IPS DF 4.7 (cell line): ENCODE results near the gene MCF2L2.
"Not testable (repeated sequence)": the region's sequence is repeated elsewhere in the genome, so short reads cannot be mapped to it uniquely, and the experiment has no call there.

Experiments used
- DNase-seq: peaks from one replicate; pipeline ENCODE4 v3.0.0-alpha.2; 2013; ENCODE audit warnings: low spot score; ENCODE audit errors: extremely low read depth

The MCF2L2 gene

DNA sequence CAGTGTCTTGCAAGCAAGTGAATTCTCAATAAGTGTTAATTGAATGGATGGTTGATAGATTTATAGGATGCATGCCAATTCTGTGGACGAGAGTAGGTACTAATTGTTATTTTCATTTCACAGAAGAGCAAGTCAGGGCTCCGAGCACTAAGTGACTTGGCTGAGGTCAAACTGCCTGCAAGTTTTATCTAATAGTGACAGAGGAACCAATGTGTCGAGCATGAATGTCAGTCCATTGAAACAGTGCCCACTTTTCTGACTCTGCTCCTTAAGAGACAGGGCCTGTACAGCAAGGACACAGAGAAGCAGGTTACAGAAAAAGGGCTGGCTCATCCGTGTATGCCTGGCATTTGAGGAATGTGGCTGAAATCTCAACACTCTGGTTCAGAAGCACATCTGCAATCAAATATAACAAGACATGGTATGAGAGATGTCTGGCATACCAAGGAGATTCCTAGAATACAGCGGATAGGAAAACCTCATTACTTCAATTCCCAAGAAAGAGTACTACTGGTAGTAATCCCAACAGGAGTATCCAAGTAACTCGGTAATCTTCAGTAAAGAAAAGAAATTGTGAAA is 181.3 kb downstream of the MCF2L2 start:
- no peak for DNase-seq

DNA sequence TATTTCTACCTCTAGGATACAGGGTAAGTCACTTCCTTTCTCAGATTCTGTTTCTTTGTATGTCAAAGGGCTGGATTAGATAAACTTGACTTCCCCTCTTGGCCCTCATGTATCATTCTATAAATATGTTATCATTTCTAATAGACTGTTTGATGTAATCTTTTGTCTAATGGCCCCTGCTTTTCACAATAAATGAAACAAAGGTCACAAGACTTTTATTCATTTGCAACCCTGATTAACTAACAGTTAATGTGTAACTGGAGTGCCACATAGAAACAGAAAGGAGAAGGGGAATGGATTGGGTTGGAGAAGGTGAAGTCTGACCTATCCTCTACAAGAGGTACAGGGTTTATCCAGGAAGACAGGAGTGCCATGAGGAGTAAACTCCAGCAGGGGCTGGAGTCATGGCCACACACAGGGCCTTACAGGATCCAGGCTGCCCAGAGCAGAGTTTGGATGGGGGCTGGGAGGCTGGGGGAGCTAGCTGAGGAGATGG is 183.4 kb downstream of the MCF2L2 start:
- no peak for DNase-seq

DNA sequence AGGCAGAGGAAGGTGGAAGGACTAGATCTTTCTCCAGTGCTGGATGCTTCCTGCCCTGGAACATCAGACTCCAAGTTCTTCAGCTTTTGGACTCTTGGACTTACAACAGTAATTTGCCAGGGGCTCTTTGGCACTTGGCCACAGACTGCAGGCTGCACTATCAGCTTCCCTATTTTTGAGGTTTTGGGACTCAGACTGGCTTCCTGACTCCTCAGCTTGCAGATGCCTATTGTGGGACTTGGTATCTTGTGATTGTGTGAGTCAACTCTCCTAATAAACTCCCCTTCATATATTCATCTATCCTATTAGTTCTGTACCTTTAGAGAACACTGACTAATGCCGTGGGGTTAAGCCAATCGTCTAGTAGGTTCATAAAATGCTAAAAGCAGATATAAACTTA is 184.2 kb downstream of the MCF2L2 start:
- no peak for DNase-seq

DNA sequence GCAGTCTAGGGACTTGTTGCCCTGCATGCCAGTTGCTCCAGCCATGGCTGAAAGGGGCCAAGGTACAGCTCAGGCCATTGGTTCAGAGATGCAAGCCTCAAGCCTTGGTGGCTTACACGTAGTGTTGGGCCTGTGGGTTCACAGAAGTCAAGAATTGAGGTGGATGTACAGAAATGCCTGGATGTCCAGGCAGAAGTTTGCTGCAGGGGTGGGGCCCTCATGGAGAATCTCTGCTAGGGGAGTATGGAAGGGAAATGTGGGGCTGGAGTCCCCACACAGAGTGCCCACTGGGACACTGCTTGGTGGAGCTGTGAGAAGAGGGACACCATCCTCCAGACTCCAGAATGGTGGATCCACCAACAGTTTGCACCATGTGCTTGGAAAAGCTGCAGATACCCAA is 186.0 kb downstream of the MCF2L2 start:
- no peak for DNase-seq

DNA sequence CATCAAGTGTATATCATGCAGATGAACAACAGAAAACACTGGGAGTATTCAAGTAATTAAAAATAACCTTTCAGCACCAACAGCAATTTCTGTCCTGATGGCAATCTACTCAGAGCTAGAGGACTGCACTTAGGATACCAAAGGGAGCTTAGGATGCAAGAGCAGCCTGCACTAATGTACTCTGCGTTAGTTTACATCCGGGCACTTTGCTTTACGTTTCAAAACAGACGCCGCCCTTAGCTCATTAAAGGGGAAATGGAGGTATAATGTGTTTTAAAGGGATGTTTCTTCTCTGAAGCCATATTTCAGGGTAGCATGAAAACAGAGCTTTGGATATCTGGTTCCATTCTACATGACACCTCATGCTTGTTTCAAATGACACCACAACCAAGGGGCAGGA is 189.4 kb downstream of the MCF2L2 start:
- no peak for DNase-seq

DNA sequence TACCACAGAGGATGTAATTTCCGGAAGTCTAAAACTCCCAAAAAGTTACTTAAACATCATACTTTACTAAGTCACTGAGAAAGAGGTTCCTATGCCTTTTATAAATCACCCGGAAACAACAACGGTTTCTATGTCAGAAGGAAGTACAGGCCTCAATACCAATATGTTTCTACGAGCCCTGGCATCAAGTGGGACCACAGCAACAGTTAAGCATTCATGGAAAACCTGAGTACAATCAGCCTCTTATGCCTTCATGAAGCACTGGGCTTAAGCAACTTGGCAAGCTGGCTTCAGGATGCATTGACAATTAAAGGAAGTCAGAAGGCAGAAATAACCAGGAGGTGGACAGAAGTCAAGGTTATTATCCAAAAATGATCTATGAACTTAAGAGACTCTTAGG is 194.5 kb downstream of the MCF2L2 start:
- no peak for DNase-seq

DNA sequence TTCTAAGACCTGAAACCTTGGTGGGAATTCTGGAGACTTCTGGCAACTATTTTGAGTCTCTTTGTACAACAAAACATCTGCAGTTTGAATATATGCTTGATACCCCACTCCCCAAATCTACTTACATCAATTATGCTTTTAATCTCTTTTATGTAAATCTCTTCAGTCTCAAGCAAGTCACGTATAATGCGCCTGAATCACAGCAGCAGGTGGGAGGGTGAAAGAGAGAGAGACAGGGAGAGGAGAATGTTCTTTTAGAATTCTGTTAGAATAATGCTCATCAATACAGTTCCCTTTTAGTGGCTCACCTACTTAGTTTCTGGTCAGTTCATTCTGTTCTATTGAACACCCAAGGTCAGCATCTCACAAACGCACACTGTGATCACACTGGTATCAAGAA is 197.6 kb downstream of the MCF2L2 start:
- no peak for DNase-seq

DNA sequence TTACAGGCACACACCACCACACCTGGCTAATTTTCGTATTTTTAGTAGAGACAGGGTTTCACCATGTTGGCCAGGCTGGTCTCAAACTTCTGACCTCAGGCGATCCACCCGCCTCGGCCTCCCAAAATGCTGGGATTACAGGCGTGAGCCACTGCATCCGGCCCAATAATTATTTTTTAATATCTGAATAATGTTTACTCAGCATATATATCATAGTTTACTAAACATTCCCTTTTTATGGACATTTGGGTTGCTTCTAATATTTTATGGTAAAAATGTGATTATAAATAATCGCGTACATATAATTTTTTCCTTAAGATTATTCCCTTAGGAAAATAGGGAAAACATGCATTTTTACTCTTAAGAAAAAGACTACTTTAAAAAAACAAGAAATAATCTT is 198.2 kb downstream of the MCF2L2 start:
- DNase-seq: not testable (repeated sequence)

DNA sequence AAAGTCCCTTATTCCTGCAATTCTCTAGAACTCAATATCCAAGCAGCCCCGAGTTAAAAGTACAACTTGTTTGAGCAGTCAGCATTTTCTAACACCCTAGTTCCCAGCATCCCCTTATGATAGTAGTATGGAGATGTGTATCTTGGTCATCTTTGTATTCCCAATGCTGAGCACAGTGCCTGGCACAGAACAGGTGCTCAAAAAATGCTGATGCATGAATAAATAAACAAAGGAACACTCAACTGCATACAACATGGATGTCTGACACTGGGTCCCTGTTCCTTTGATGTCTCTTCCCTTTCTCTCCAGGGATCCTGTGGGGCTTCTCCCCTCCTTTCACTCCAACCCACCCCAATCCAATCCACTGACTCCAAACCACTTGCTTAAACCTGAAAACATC is 199.2 kb downstream of the MCF2L2 start:
- DNase-seq: no peak

DNA sequence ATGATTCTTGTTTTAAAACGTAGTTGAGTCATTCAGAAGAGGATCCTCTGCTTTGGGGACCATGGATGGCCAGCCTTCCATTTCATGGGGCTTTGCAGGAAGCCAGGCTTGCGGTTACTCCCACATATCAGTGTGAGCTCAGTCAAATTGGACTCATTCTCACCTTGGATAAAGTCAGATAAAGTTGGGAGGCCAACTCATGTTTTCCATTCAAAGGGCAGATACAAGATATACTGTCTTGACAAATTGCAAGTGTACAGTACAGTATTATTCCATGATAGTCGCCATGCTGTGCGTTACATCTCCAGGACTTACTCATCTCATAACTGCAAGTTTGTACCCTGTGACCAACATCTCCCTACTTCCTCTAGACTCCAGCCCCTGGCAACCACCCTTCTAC is 200.8 kb downstream of the MCF2L2 start:
- no peak for DNase-seq

DNA sequence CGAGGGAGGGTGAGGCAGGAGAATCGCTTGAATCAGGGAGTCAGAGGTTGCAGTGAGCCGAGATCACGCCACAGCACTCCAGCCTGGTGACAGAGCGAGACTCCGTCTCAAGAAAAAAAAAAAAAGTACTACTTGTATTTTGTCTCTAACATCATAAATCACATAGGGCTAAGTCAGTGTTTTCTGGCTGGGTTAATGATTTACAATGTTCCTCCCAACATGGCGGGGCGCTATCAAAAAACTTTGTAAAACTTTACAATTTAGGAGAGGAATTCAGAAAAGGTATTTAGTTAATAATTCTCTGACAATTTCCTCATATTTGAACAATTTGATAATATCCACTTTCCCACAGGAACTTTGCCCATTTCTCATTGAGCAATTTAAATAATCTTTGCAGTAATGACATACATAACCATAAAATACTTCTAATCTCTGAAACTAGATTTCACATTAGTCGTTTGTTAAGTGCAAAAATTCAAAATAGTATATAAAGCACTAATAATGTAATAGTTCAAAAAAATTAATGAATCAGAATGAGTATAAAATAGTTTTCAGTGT is 202.0 kb downstream of the MCF2L2 start:
- DNase-seq: no peak

DNA sequence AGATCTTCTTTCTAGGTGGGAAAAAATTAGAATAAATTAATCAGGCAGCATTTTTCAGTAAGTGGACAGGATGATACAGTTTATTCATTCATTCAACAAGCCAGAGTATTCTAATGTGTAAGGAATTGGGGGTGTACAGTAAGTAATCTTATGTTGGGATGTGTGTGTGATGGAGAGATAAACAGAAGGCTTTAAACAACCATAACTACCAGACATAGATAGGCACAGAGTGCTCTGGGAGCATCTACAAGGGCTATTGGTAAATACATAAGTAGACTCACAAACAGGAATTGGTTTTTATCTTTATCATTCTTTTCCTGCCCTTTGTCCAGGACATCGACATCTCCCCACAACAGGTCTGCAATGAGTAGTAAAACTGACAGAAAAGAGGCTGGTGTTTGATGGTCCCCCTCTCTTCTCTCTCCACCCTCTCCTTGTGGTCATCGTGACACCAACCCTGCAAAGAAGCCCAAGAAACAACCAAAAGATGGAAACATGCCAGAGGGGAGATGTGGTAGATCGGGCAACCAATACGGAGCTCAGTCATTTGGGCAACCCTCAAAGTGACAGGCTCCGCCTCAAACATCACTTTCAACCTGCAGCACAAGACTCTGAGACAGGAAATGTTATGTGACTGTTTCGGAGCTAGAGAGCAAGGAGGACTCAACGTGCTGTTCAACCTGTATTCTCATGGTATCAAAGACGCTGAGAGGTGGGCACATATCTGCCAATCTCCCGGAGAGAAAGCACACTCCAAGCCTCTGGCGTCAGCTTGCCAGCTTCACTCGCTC is 204.0 kb downstream of the MCF2L2 start:
- no peak for DNase-seq

DNA sequence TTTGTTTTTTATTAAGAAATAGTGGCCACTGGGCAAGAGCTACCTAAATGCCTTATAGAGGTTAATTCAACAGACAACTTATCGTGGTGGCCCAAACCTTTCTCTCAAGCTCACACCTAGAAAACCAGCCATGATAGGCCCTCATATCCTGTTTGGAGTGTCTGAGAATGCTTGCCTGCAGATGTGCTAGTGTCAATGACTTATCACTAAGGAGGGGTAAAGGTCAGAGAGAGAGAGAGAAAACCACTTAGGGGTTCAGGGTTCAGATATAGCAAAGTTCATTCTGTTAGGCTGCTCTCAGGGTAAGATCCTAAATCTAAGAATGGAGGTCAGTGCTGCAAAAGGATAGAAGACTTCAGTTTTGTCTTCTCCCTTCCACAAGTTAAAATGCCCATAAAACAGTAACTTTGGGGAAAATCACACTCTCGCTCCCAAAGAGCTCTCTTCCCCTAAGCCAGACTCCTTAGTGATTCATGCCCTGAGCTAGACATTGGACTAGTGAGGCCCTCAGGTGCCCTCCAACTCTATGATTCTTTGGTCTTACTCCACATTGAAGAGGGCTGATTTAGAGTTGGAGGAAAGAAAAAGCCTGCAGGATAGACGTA is 205.7 kb downstream of the MCF2L2 start:
- DNase-seq: no peak

DNA sequence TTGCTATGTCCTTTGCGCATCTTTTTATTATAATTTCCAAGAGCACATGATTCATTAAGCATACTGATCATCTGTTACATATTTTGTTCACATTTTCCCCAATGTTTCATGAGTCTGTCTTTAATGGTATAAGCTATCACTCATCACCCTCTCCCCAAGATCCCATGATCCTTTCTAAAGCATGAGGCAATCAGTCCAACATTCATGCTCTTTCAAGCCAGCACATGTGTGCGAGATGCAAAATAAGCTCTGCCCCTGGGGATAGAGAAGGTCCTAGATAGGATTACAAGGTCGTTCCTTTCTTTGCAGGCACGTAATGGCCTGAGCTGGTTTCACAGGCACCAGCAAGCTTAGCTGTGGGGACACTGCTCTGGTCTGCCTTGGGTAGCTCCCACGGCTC is 207.6 kb downstream of the MCF2L2 start:
- DNase-seq: no peak

DNA sequence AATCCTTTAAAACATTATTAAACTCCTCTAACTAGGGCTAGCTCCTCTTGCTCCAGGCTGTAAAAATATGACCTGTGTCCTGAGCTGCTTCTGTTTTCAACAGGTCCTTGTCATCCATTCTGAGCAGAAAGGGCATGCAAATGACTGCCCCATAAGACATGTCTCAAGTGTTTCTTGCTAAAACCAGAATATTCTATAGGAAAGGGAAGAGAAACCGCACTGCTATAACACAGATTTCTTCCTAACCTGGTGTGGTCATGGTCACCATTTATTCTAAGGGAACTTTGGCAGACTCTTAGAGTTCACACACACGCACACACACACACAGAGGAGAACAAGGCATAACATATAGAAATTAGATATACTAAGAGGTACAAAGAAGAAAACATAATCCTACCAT is 209.6 kb downstream of the MCF2L2 start:
- no peak for DNase-seq

DNA sequence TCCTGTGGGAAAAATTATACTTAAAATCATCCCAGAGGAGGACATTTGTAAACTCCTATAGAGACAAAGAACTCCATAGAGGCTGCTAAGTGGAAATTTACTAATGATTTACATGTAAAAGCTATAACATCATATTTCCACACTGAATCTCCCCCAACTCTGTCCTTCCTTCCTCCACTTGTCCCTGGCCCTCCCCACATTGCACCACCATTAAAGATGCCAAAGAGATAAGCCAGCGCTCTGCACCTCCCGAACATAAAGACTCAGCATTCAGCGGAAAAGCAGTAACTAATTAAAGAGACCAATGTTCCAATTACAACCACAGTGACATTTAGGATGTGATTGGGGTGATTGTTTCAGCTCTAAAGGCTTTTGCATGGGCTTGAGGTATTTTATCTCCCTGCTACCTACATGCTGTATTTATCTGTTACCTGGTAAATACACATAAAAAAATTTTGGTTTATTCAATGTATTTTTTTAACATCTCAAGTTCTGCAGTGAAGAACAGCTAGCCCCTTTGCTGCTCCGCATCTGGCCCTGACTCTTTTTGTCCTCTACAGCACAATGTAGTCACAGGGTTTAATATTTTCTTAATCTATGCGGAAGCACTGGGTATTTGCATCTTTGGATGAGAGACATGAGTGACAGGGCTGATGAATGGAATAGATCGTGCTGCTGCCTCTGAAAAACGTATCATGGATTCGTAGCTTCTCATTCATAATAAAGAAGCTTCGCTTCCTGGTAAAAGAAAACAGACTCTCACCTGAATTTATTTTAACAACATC is 210.7 kb downstream of the MCF2L2 start:
- no peak for DNase-seq

DNA sequence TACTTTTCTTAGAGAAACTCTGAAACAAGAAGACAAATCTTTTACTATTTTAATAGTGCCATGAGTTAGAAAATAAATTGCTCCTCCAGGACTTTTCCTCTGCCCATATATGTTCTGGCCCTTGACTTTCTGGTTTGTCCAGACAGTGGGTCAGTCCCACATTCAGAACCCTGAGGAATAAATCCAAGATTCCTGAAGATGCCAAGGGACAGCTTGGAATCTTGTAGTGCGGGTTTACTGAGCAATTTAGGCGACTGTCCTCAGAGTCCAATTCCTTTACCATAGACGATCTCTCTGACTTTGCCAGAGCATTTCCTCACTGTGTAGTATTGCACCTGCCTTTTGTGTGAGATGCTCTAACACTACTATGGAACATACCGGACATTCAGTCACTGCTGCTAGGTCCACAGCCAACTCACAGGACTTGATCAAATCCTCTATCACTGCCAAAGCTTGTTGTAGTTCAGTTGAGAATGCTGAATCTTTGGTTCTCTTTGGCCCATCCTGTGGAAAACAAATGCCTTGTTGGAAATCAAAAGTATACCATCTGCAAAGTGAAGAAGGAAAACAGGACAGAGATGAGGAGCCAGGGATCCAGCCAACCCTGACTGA is 212.7 kb downstream of the MCF2L2 start:
- no peak for DNase-seq

DNA sequence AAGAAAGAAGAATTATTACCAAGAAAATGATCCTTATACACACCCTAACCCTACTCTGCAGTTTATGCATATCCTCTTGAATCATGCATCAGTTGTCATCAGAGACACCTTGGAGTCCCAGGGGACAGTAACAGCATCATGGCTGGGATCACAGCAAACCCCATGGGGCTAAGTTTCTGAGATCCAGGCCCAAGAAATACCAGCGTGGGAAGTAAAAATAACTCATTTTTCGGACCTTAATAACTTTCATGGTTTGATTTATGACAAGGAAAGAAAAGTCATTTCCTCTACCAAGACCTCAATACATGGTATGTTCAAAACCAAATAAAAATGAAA is 214.2 kb downstream of the MCF2L2 start:
- DNase-seq: no peak

DNA sequence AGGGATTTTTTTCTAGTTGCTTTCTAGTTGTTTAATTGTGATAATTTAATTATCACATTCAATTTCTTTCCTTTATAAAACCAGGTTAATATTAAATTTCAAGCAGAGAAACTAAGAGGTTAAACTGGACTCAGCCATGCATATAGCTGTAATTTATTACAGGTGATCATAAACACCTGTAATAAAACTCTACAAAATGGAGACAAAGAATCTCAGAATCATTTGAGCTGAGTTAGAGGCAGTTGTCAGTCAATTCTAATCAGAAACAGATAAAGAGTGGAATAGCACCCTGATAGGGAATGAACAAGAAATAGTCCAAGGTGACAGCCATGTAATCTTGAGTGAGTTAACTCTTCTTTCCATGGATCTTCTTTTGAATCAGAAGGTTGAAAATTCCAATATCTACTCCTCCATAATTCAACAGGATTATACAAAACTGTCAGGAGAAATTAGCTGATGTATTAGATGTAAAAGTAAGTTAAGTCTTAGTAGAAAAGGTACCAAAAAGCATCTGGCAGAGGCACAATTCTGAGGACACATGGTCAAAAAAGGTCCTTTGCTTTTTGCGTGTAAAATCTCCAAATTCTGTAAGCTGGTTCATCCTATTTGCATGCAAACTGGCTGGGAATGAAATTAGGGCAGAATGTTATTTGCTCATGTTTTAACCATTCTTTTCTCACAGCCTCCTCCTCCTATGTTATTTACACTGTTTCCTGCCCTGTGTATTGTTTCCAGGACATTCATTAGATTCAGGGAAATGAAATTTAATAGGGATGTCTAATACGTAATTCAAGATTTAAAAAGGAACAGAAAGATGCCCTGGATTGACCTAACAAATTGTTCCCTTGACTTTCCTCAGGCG is 214.8 kb downstream of the MCF2L2 start:
- DNase-seq: no peak

DNA sequence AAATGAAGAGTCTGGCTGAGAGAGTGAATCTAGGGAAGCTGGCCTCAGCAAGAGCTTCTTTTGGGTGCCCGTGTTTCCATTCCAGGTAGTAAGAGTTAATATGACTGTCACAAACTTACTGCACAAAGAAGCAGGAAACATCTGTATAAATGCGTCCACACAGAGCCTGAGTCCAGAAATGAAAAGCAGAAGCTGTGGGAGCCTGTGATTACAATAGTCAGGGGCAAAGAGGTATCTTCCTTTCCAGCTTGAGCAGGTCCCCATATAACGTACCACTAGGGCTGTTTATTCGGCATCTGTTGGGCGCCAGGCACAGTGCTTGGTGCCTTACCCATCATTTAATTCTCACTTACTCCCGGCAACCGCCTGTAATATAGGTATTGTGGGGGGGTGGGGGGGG is 215.9 kb downstream of the MCF2L2 start:
- no peak for DNase-seq
